ENCODE results near the gene TULP4.

TULP4 gene

GRCh38 chr6:158558415-158559306 lies 246.4 kb downstream of the TULP4 start:
- DNase-seq (ENCODE audit: low read depth in 2 of 2): no peak

- no peak for DNase-seq (ENCODE audit: low read depth in 2 of 2)
Measured at GRCh38 chr6:158559338-158559894, 247.2 kb downstream of the TULP4 start.

DNA sequence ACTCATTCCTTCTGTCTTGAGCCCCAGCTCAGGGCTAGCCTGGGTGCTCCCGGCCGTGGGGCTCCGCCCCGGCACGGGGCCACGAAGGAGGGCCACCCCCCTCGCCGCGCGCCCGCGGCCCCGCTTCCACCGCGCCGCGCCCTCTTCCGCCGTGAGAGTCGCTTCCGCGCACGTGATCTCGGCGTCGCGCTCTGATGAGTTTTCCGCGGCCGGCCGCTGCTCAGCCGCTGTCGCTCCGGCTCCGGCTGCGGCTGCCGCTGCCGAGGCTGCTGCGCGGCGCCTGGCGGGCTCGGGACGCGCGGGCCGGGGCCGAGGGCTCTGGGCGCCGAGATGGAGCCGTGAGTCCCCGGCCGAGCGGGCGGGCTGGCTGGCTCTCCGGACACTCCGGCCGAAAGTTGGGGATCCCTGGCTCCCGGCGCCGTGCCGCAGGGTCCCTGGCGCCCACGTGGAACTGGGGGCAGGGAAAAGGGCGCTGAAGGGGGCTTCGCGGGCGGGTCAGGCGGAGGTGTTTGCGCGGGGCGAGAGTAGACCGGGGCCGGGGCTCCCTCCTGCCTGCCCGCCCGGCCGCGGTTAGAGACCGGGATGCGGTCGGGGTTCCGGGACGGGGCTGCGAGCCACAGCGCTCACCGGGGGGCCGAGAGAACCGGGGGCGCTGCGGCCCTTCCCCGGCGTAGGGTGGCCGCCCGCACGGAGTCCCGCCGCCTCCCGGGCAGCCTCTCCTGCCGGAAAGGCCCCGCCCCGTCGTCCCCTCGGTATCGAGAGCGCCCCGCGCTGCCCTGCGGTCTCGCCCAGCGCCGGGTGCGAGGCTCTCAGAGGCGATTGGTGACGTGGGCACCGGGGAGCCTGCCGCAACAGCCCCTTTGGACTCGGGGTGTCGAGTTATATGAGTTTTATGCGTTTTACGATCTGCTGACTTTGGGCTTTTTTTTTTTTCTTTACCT lies 247.9 kb downstream of the TULP4 start, which contains the start of gene TMEM181:
TSS of gene TMEM181 (plus strand) at position 197 of the 941 bp plus-strand sequence. CDS start at position 331, 134 bp downstream.
- peak; percentile 68 to 77 for DNase-seq (ENCODE audit: low read depth in 2 of 2)

DNA sequence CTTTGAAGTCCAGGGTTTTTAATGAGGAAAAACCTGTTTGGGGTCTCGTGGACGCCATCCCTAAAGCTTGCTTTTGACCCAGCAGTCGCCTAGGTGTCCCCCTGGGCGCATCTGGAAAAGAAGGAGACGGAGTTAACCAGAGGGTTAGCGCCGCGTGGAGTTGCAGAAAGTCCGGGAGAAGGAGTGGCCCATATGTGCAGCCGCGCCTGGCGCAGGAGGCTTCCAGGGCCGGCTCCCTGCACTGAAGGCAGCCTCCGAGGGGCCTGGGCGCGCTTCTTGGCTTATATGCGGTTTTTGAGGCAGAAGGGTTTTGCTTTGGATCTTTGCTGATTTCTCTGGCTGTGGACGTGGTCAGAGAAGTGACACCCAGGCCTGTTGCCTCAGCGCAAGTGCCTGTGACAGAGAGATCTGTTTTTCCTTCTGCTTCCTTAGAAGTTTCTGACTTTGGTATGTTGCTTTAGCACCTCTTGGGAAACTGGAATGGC lies 248.6 kb downstream of the TULP4 start:
- no peak for DNase-seq (ENCODE audit: low read depth in 2 of 2)
